ENCODE results near the gene TMEM135.

- no peak for TF ChIP-seq SIN3A (IDR thresholded peaks at IDR 0.05; ENCODE audit: borderline replicate concordance, low read depth, low read length)
- no peak for TF ChIP-seq TCF12 (IDR thresholded peaks at IDR 0.05)
- no peak for TF ChIP-seq RAD21 (IDR thresholded peaks at IDR 0.05; ENCODE audit: low read length)
- TF ChIP-seq, protein P1, sequence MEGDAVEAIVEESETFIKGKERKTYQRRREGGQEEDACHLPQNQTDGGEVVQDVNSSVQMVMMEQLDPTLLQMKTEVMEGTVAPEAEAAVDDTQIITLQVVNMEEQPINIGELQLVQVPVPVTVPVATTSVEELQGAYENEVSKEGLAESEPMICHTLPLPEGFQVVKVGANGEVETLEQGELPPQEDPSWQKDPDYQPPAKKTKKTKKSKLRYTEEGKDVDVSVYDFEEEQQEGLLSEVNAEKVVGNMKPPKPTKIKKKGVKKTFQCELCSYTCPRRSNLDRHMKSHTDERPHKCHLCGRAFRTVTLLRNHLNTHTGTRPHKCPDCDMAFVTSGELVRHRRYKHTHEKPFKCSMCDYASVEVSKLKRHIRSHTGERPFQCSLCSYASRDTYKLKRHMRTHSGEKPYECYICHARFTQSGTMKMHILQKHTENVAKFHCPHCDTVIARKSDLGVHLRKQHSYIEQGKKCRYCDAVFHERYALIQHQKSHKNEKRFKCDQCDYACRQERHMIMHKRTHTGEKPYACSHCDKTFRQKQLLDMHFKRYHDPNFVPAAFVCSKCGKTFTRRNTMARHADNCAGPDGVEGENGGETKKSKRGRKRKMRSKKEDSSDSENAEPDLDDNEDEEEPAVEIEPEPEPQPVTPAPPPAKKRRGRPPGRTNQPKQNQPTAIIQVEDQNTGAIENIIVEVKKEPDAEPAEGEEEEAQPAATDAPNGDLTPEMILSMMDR (IDR thresholded peaks at IDR 0.05): no peak
- TF ChIP-seq REST (IDR thresholded peaks at IDR 0.05; ENCODE audit: low read depth, low read length): no peak
- TF ChIP-seq POLR2AphosphoS5 (IDR thresholded peaks at IDR 0.05; ENCODE audit: low read depth, low read length): no peak
- no peak for TF ChIP-seq JUND (IDR thresholded peaks at IDR 0.05)
- TF ChIP-seq GABPA (IDR thresholded peaks at IDR 0.05; ENCODE audit: low read depth): no peak
- no peak for TF ChIP-seq EP300 (IDR thresholded peaks at IDR 0.05; ENCODE audit: borderline replicate concordance in 1 of 2, low read depth in 1 of 2, low read length in 1 of 2)
- no peak for TF ChIP-seq CHD2 (IDR thresholded peaks at IDR 0.05; ENCODE audit: low read length, partially characterized antibody)
- no peak for TF ChIP-seq YY1 (IDR thresholded peaks at IDR 0.05; ENCODE audit: low read depth)
- TF ChIP-seq NRF1 (IDR thresholded peaks at IDR 0.05; ENCODE audit: low read depth, low read length): no peak
- no peak for TF ChIP-seq ELF1 (IDR thresholded peaks at IDR 0.05)
Measured at GRCh38 chr11:87176044-87176443, 138.3 kb downstream of the TMEM135 start.

All from SK-N-SH (cell line).